SK-N-SH treated with all-trans-retinoic acid at 6 μM for 48 hours (cell line): Measurements from ENCODE around the gene PHF2.

Experiments used
- ATAC-seq: fragments of 200-7000 bp; cut with Tn5 transposase; 3 replicates; pipeline ENCODE4 v1.9.1; 2020; ENCODE audit warnings: mild to moderate bottlenecking, moderate library complexity
- ARNTL ChIP-seq: fragments of 450-650 bp; formaldehyde crosslinking; IDR thresholded peaks from 2 replicates; pipeline ENCODE4 v1.5.0; 2020; ENCODE audit warnings: low read depth, mild to moderate bottlenecking, moderate library complexity, borderline replicate concordance
- BACH2 ChIP-seq: fragments of 250-450 bp; sonication (Bioruptor Pico); IDR thresholded peaks from 2 replicates; pipeline ENCODE4 v1.9.0; 2021; ENCODE audit warnings: mild to moderate bottlenecking, borderline replicate concordance
- CSDC2 ChIP-seq: fragments of 250-450 bp; sonication (Bioruptor Pico); IDR thresholded peaks from 2 replicates; pipeline ENCODE4 v1.5.0; 2020; ENCODE audit warnings: mild to moderate bottlenecking, moderate library complexity
- CSRNP3 ChIP-seq: fragments of 250-450 bp; sonication (Bioruptor Pico); IDR thresholded peaks from 2 replicates; pipeline ENCODE4 v1.5.1; 2021; ENCODE audit warnings: mild to moderate bottlenecking, moderate library complexity
- GLIS3 ChIP-seq: fragments of 250-450 bp; sonication (Bioruptor Pico); IDR thresholded peaks from 2 replicates; pipeline ENCODE4 v1.5.0; 2020; ENCODE audit warnings: mild to moderate bottlenecking, moderate library complexity
- ISL1 ChIP-seq: fragments of 250-450 bp; sonication (Bioruptor Pico); IDR thresholded peaks from 2 replicates; pipeline ENCODE4 v2.1.2; 2022; ENCODE audit warnings: mild to moderate bottlenecking, moderate library complexity
- OSR1 ChIP-seq: fragments of 250-450 bp; sonication (Bioruptor Pico); IDR thresholded peaks from 2 replicates; pipeline ENCODE4 v1.8.0; 2022; ENCODE audit warnings: moderate library complexity, mild to moderate bottlenecking, inconsistent platforms
- POU6F1 ChIP-seq: fragments of 250-450 bp; sonication (Bioruptor Pico); IDR thresholded peaks from 2 replicates; pipeline ENCODE4 v1.8.0; 2021; ENCODE audit warnings: low read depth, mild to moderate bottlenecking, moderate library complexity, borderline replicate concordance
- PPARA ChIP-seq: fragments of 250-450 bp; sonication (Bioruptor Pico); IDR thresholded peaks from 2 replicates; pipeline ENCODE4 v1.5.0; 2020; ENCODE audit warnings: mild to moderate bottlenecking, borderline replicate concordance
- SNAI2 ChIP-seq: fragments of 250-450 bp; sonication (Bioruptor Pico); IDR thresholded peaks from 2 replicates; pipeline ENCODE4 v1.5.0; 2020; ENCODE audit warnings: mild to moderate bottlenecking, moderate library complexity
- TCF4 ChIP-seq: fragments of 250-450 bp; sonication (Bioruptor Pico); IDR thresholded peaks from 2 replicates; pipeline ENCODE4 v1.8.0; 2021; ENCODE audit warnings: mild to moderate bottlenecking, moderate library complexity, borderline replicate concordance
- TOX ChIP-seq: fragments of 250-450 bp; sonication (Bioruptor Pico); IDR thresholded peaks from 2 replicates; pipeline ENCODE4 v1.8.0; 2021; ENCODE audit warnings: mild to moderate bottlenecking, moderate library complexity, borderline replicate concordance
- ZC3H10 ChIP-seq: fragments of 250-450 bp; sonication (Bioruptor Pico); IDR thresholded peaks from 2 replicates; pipeline ENCODE4 v1.5.1; 2021; ENCODE audit warnings: mild to moderate bottlenecking, moderate library complexity
- ZFP3 ChIP-seq: fragments of 250-450 bp; sonication (Bioruptor Pico); IDR thresholded peaks from 2 replicates; pipeline ENCODE4 v1.5.0; 2020; ENCODE audit warnings: mild to moderate bottlenecking, moderate library complexity
- ZFP30 ChIP-seq: fragments of 450-650 bp; formaldehyde crosslinking; IDR thresholded peaks from 2 replicates; pipeline ENCODE4 v1.5.0; 2022; ENCODE audit warnings: mild to moderate bottlenecking, moderate library complexity
- ZNF565 ChIP-seq: fragments of 450-650 bp; formaldehyde crosslinking; conservative IDR thresholded peaks from 2 replicates; pipeline ENCODE4 v1.5.0; 2020; ENCODE audit warnings: low read depth, mild to moderate bottlenecking, moderate library complexity
- ZNF70 ChIP-seq: fragments of 450-650 bp; formaldehyde crosslinking; IDR thresholded peaks from 2 replicates; pipeline ENCODE4 v1.5.0; 2020; ENCODE audit warnings: mild to moderate bottlenecking, moderate library complexity
- ZNF8 ChIP-seq: fragments of 450-650 bp; formaldehyde crosslinking; IDR thresholded peaks from 2 replicates; pipeline ENCODE4 v1.5.0; 2020; ENCODE audit warnings: mild to moderate bottlenecking, moderate library complexity
- TF ChIP-seq, protein P1 (sequence below): fragments of 250-450 bp; sonication (Bioruptor Pico); IDR thresholded peaks from 2 replicates; pipeline ENCODE4 v1.5.0; 2020; ENCODE audit warnings: mild to moderate bottlenecking, moderate library complexity
- TF ChIP-seq, protein P2 (sequence below): fragments of 250-450 bp; sonication (Bioruptor Pico); IDR thresholded peaks from 2 replicates; pipeline ENCODE4 v1.8.0; 2020; ENCODE audit warnings: mild to moderate bottlenecking, moderate library complexity, borderline replicate concordance
- TF ChIP-seq, protein P3 (sequence below): fragments of 250-450 bp; sonication (Bioruptor Pico); IDR thresholded peaks from 2 replicates; pipeline ENCODE4 v1.5.1; 2020; ENCODE audit warnings: low read depth, mild to moderate bottlenecking, moderate library complexity

The PHF2 gene

GRCh38 chr9:93543117-93543516 is 33.3 kb upstream of the PHF2 start (continued):
- TF ChIP-seq TCF4 (no peak), ZFP30 (CRISPR knock-in tag) (no peak)

DNA sequence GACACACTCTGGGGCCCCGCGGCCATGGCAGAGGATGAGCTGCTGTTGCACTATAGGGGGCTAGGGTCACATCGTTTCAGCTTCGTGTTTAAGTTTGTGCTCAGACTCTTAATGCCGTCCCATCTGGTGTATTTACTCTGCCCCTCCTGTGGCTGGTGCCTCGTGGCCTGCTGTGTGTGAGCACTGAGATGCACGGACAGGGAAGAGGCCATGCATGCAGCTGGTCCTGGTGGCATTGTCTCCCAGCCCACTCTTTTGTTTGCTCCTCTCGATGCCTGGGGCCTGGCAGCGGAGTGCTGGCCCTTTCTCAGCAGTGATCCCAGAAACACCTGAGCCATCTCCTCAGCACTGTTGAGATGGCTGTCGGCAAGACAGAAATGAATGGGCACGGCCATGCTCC is 30.0 kb upstream of the PHF2 start:
- ATAC-seq, result no peak
- TF ChIP-seq ZC3H10 (CRISPR knock-in tag), result no peak
- TF ChIP-seq ZNF565 (CRISPR knock-in tag), result no peak
- no peak for TF ChIP-seq POU6F1 (CRISPR knock-in tag)
- TF ChIP-seq ZNF70, result no peak
- TF ChIP-seq PPARA (CRISPR knock-in tag), result no peak
- TF ChIP-seq ZFP30 (CRISPR knock-in tag), result no peak
- no peak for TF ChIP-seq ZNF8 (CRISPR knock-in tag)
- no peak for TF ChIP-seq SNAI2
- TF ChIP-seq, protein P1, sequence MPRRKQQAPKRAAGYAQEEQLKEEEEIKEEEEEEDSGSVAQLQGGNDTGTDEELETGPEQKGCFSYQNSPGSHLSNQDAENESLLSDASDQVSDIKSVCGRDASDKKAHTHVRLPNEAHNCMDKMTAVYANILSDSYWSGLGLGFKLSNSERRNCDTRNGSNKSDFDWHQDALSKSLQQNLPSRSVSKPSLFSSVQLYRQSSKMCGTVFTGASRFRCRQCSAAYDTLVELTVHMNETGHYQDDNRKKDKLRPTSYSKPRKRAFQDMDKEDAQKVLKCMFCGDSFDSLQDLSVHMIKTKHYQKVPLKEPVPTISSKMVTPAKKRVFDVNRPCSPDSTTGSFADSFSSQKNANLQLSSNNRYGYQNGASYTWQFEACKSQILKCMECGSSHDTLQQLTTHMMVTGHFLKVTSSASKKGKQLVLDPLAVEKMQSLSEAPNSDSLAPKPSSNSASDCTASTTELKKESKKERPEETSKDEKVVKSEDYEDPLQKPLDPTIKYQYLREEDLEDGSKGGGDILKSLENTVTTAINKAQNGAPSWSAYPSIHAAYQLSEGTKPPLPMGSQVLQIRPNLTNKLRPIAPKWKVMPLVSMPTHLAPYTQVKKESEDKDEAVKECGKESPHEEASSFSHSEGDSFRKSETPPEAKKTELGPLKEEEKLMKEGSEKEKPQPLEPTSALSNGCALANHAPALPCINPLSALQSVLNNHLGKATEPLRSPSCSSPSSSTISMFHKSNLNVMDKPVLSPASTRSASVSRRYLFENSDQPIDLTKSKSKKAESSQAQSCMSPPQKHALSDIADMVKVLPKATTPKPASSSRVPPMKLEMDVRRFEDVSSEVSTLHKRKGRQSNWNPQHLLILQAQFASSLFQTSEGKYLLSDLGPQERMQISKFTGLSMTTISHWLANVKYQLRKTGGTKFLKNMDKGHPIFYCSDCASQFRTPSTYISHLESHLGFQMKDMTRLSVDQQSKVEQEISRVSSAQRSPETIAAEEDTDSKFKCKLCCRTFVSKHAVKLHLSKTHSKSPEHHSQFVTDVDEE (CRISPR knock-in tag), result no peak
- TF ChIP-seq CSRNP3 (CRISPR knock-in tag), result no peak
- TF ChIP-seq ARNTL (CRISPR knock-in tag), result no peak
- TF ChIP-seq GLIS3 (CRISPR knock-in tag), result no peak
- no peak for TF ChIP-seq TCF4
- TF ChIP-seq OSR1, result no peak
- TF ChIP-seq, protein P2, sequence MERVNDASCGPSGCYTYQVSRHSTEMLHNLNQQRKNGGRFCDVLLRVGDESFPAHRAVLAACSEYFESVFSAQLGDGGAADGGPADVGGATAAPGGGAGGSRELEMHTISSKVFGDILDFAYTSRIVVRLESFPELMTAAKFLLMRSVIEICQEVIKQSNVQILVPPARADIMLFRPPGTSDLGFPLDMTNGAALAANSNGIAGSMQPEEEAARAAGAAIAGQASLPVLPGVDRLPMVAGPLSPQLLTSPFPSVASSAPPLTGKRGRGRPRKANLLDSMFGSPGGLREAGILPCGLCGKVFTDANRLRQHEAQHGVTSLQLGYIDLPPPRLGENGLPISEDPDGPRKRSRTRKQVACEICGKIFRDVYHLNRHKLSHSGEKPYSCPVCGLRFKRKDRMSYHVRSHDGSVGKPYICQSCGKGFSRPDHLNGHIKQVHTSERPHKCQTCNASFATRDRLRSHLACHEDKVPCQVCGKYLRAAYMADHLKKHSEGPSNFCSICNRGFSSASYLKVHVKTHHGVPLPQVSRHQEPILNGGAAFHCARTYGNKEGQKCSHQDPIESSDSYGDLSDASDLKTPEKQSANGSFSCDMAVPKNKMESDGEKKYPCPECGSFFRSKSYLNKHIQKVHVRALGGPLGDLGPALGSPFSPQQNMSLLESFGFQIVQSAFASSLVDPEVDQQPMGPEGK (CRISPR knock-in tag), result no peak
- TF ChIP-seq ISL1 (CRISPR knock-in tag), result no peak
- TF ChIP-seq, protein P3, sequence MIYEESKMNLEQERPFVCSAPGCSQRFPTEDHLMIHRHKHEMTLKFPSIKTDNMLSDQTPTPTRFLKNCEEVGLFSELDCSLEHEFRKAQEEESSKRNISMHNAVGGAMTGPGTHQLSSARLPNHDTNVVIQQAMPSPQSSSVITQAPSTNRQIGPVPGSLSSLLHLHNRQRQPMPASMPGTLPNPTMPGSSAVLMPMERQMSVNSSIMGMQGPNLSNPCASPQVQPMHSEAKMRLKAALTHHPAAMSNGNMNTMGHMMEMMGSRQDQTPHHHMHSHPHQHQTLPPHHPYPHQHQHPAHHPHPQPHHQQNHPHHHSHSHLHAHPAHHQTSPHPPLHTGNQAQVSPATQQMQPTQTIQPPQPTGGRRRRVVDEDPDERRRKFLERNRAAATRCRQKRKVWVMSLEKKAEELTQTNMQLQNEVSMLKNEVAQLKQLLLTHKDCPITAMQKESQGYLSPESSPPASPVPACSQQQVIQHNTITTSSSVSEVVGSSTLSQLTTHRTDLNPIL, result no peak
- no peak for TF ChIP-seq TOX (CRISPR knock-in tag)
- no peak for TF ChIP-seq ZFP3
- no peak for TF ChIP-seq BACH2 (CRISPR knock-in tag)

- TF ChIP-seq CSDC2 (CRISPR knock-in tag) (no peak), ZFP3 (no peak), BACH2 (CRISPR knock-in tag) (no peak), TOX (CRISPR knock-in tag) (no peak), TCF4 (no peak), ISL1 (CRISPR knock-in tag) (no peak), SNAI2 (no peak), ZFP30 (CRISPR knock-in tag) (no peak), ZC3H10 (CRISPR knock-in tag) (no peak)
- TF ChIP-seq, protein P3, result no peak
- TF ChIP-seq, protein P2 (CRISPR knock-in tag), result no peak
- TF ChIP-seq, all 23 proteins: peak for 0
- ATAC-seq, result no peak
These were observed 26.8 kb upstream of the PHF2 start for GRCh38 chr9:93549611-93550010.
